Measurements from ENCODE around the gene PRRC1. TPM values are rescaled to one million over a fixed set of nuclear protein-coding genes. Genes with fewer than 3 reads are reported as not detected.
"Not testable (repeated sequence)": the region's sequence is repeated elsewhere in the genome, so short reads cannot be mapped to it uniquely, and the experiment has no call there.

The PRRC1 gene
- total RNA-seq, 2 donors from 2014 or later, result 42.9 to 51.0 TPM

GRCh38 chr5:127517110-127517479 is 345 bp upstream of the PRRC1 start:
- no peak for DNase-seq
- Mint-ChIP-seq H3K9me3 (peaks cover 4 to 10% of the 10 kb centered on the region in 2 donors), H3K27ac (no peak overlapping the region)

GRCh38 chr5:127518319-127518621 is 830 bp downstream of the PRRC1 start:
- peak overlapping the region; percentile 87 to 88 for H3K4me3 Mint-ChIP-seq

More at GRCh38 chr5:127517110-127517479, 345 bp upstream of the PRRC1 start:
- peak overlapping the region; percentile 81 to 82 for H3K4me3 Mint-ChIP-seq
- peaks cover 17 to 24% of the 10 kb centered on the region in 2 donors for H3K36me3 Mint-ChIP-seq (ENCODE audit: insufficient read depth in 2 of 2)
- peaks cover 6% of the 10 kb centered on the region for H3K27me3 Mint-ChIP-seq (ENCODE audit: low read depth)
- peak; percentile 43 to 46 for ATAC-seq (replicated peaks in 1 of 2)
- peaks cover 27% of the 10 kb centered on the region for H3K4me1 Mint-ChIP-seq (ENCODE audit: low read depth)

GRCh38 chr5:127519527-127519926 is 2.1 kb downstream of the PRRC1 start:
- Mint-ChIP-seq H3K36me3 (ENCODE audit: insufficient read depth in 2 of 2) (peaks cover 18 to 32% of the 10 kb centered on the region in 2 donors), H3K4me1 (ENCODE audit: low read depth) (peaks cover 32% of the 10 kb centered on the region), H3K27ac (no peak overlapping the region), H3K27me3 (ENCODE audit: low read depth) (no peaks in the 10 kb centered on the region), H3K4me3 (peak overlapping the region; percentile 42 to 48), H3K9me3 (peaks cover 4 to 10% of the 10 kb centered on the region in 2 donors)
- DNase-seq, result no peak
- no peak for ATAC-seq (replicated peaks in 1 of 2)

More at GRCh38 chr5:127518319-127518621, 830 bp downstream of the PRRC1 start:
- DNase-seq (no peak), ATAC-seq (replicated peaks in 1 of 2) (no peak)
- Mint-ChIP-seq H3K36me3 (ENCODE audit: insufficient read depth in 2 of 2) (peaks cover 17 to 30% of the 10 kb centered on the region in 2 donors), H3K4me1 (ENCODE audit: low read depth) (peaks cover 32% of the 10 kb centered on the region), H3K27ac (peak overlapping the region; percentile 79), H3K27me3 (ENCODE audit: low read depth) (no peaks in the 10 kb centered on the region), H3K9me3 (peaks cover 4 to 10% of the 10 kb centered on the region in 2 donors)

GRCh38 chr5:127521138-127521770 is 3.8 kb downstream of the PRRC1 start:
- Mint-ChIP-seq H3K4me3 (no peak overlapping the region), H3K4me1 (ENCODE audit: low read depth) (peaks cover 32% of the 10 kb centered on the region)
- ATAC-seq (replicated peaks in 1 of 2), result no peak

GRCh38 chr5:127525181-127525580 is 7.7 kb downstream of the PRRC1 start:
- Mint-ChIP-seq H3K9me3 (peaks cover 4 to 10% of the 10 kb centered on the region in 2 donors), H3K4me3 (no peak overlapping the region), H3K27ac (no peak overlapping the region), H3K4me1 (ENCODE audit: low read depth) (peaks cover 15% of the 10 kb centered on the region), H3K27me3 (ENCODE audit: low read depth) (no peaks in the 10 kb centered on the region), H3K36me3 (ENCODE audit: insufficient read depth in 2 of 2) (peaks cover 22 to 44% of the 10 kb centered on the region in 2 donors)
- no peak for DNase-seq
- no peak for ATAC-seq (replicated peaks in 1 of 2)

More at GRCh38 chr5:127521138-127521770, 3.8 kb downstream of the PRRC1 start:
- Mint-ChIP-seq H3K9me3 (peaks cover 4 to 10% of the 10 kb centered on the region in 2 donors), H3K27me3 (ENCODE audit: low read depth) (no peaks in the 10 kb centered on the region), H3K36me3 (ENCODE audit: insufficient read depth in 2 of 2) (peaks cover 22 to 38% of the 10 kb centered on the region in 2 donors), H3K27ac (no peak overlapping the region)
- DNase-seq, result no peak

- no peaks in the 10 kb centered on the region for H3K27me3 Mint-ChIP-seq (ENCODE audit: low read depth)
- peaks cover 10 to 32% of the 10 kb centered on the region in 2 donors for H3K36me3 Mint-ChIP-seq (ENCODE audit: insufficient read depth in 2 of 2)
- ATAC-seq (replicated peaks in 1 of 2), result no peak
- H3K4me3 Mint-ChIP-seq, result no peak overlapping the region
- DNase-seq, result no peak
- H3K27ac Mint-ChIP-seq, result no peak overlapping the region
- peaks cover 3% of the 10 kb centered on the region for H3K4me1 Mint-ChIP-seq (ENCODE audit: low read depth)
- H3K9me3 Mint-ChIP-seq, result no peaks in the 10 kb centered on the region
Measured at GRCh38 chr5:127529904-127530682, 12.7 kb downstream of the PRRC1 start.

- Mint-ChIP-seq H3K4me1 (ENCODE audit: low read depth) (no peaks in the 10 kb centered on the region), H3K27me3 (ENCODE audit: low read depth) (no peaks in the 10 kb centered on the region), H3K36me3 (ENCODE audit: insufficient read depth in 2 of 2) (peaks cover 19 to 35% of the 10 kb centered on the region in 2 donors), H3K27ac (no peak overlapping the region), H3K9me3 (peaks cover 0 to 5% of the 10 kb centered on the region in 2 donors), H3K4me3 (no peak overlapping the region)
- ATAC-seq (replicated peaks in 1 of 2) (no peak), DNase-seq (no peak)
Measured at GRCh38 chr5:127536687-127537086, 19.2 kb downstream of the PRRC1 start.

GRCh38 chr5:127540553-127540952 is 23.1 kb downstream of the PRRC1 start:
- H3K4me3 Mint-ChIP-seq; H3K4me1 Mint-ChIP-seq (ENCODE audit: low read depth); H3K9me3 Mint-ChIP-seq; DNase-seq; H3K27ac Mint-ChIP-seq; ATAC-seq (replicated peaks in 1 of 2); H3K27me3 Mint-ChIP-seq (ENCODE audit: low read depth): not testable (repeated sequence)
- H3K36me3 Mint-ChIP-seq (ENCODE audit: insufficient read depth in 2 of 2), result peaks cover 16 to 36% of the 10 kb centered on the region in 2 donors

GRCh38 chr5:127545249-127545648 is 27.8 kb downstream of the PRRC1 start:
- not testable (repeated sequence) for H3K4me1 Mint-ChIP-seq (ENCODE audit: low read depth); H3K27ac Mint-ChIP-seq; H3K4me3 Mint-ChIP-seq; H3K27me3 Mint-ChIP-seq (ENCODE audit: low read depth); DNase-seq; ATAC-seq (replicated peaks in 1 of 2); H3K9me3 Mint-ChIP-seq
- peaks cover 14 to 25% of the 10 kb centered on the region in 2 donors for H3K36me3 Mint-ChIP-seq (ENCODE audit: insufficient read depth in 2 of 2)

- no peak for DNase-seq
- Mint-ChIP-seq H3K36me3 (ENCODE audit: insufficient read depth in 2 of 2) (peaks cover 6 to 9% of the 10 kb centered on the region in 2 donors), H3K4me3 (no peak overlapping the region), H3K27ac (no peak overlapping the region), H3K27me3 (ENCODE audit: low read depth) (no peaks in the 10 kb centered on the region), H3K9me3 (no peaks in the 10 kb centered on the region), H3K4me1 (ENCODE audit: low read depth) (no peaks in the 10 kb centered on the region)
- ATAC-seq (replicated peaks in 1 of 2), result no peak
Measured at GRCh38 chr5:127549551-127549950, 32.1 kb downstream of the PRRC1 start.

GRCh38 chr5:127550652-127551409 is 33.4 kb downstream of the PRRC1 start:
- DNase-seq (no peak), ATAC-seq (replicated peaks in 1 of 2) (no peak)
- H3K9me3 Mint-ChIP-seq, result no peaks in the 10 kb centered on the region
- no peak overlapping the region for H3K4me3 Mint-ChIP-seq
- no peaks in the 10 kb centered on the region for H3K27me3 Mint-ChIP-seq (ENCODE audit: low read depth)
- no peaks in the 10 kb centered on the region for H3K4me1 Mint-ChIP-seq (ENCODE audit: low read depth)
- H3K27ac Mint-ChIP-seq, result no peak overlapping the region
- peaks cover 2 to 6% of the 10 kb centered on the region in 2 donors for H3K36me3 Mint-ChIP-seq (ENCODE audit: insufficient read depth in 2 of 2)

- Mint-ChIP-seq H3K27ac (no peak overlapping the region), H3K36me3 (ENCODE audit: insufficient read depth in 2 of 2) (peaks cover 0 to 4% of the 10 kb centered on the region in 2 donors), H3K4me1 (ENCODE audit: low read depth) (no peaks in the 10 kb centered on the region), H3K9me3 (no peaks in the 10 kb centered on the region), H3K4me3 (no peak overlapping the region), H3K27me3 (ENCODE audit: low read depth) (no peaks in the 10 kb centered on the region)
- DNase-seq, result no peak
- no peak for ATAC-seq (replicated peaks in 1 of 2)
Measured at GRCh38 chr5:127551410-127552041, 34.1 kb downstream of the PRRC1 start.

Data from activated T-cell treated with anti-CD3 and anti-CD28 coated beads, Interleukin-2, amount 50 U/mL, for 72 hours (primary cell).